ENCODE results near the gene SLC7A1.
"Not testable (repeated sequence)": the region's sequence is repeated elsewhere in the genome, so short reads cannot be mapped to it uniquely, and the experiment has no call there.

SLC7A1 gene

DNA sequence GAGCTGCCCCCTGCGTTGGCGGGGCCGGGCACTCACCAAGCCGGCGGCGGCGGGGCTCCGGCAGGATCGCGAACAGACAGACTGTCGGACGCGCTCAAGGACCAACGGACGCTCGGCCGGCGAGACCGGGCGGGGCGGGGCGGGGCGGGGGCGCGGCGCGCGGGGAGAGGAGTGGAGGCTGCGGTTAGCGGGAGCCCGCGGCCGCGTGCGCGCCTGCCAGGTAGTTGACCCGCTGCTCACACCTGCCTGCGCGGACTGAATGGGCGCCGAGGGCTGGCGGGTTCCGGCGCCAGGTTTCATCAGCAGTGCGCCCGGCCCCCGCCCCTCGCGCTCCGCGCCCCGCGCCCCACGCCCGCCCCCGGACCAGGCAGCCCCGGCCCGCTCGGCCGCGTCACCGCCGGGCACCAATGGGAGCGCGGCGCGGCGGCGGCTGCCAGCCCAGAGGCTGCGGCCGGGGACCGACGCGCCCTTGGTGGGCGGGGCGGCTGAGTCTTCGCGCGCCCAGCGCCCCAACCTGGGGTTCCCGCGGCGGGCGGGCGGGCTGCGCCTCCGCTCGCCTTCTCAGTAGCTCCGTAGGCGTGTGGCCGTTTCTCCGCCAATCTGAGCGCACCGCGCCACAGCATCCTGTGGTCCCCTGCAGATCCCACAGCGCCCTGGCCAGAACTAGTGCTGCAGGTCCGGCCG is at the start of gene SLC7A1:
Gene SLC7A1 (minus strand): TSS at position 309 of the 684 bp plus-strand sequence. CDS start 59,500 bp downstream, outside the sequence.
- DNase-seq: peak; percentile 79 to 83

DNA sequence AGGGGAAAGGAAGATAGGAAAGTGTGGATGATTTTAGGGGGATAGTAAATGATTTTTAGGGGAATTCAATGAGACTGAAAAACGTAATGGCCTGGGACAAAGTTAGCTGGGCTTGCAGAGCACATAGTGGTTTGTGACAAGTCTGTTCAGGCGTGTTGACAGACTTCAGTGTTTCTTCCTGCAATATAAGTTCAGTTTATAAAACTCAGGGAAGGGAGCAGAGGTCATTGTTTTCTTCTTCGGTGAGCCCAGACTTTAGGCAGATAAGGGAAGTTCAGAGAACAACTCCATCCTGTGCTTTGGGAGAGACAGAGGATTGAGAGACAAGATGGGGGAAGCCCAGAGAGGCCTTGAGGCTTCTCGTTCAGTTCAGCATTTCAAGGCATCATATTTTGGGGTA is 45.2 kb upstream of the SLC7A1 start:
- DNase-seq: no peak

DNA sequence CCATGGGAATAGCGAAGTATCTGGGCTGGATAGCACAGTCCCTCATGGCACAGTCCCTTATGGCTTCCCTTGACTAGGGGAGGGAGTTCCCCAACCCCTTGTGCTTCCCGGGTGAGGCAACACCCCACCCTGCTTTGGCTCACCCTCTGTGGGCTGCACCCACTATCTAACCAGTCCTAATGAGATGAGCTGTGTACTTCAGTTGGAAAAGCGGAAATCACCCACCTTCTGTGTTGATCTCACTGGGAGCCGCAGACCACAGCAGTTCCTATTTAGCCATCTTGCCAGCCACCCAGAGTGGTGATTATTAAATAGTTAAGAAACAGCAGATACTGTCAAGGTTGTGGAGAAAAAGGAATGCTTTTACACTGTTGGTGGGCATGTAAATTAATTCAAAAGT is 41.3 kb upstream of the SLC7A1 start:
- DNase-seq: not testable (repeated sequence)

- no peak for DNase-seq
Observed at GRCh38 chr13:29624997-29625396, 29.5 kb upstream of the SLC7A1 start.

DNA sequence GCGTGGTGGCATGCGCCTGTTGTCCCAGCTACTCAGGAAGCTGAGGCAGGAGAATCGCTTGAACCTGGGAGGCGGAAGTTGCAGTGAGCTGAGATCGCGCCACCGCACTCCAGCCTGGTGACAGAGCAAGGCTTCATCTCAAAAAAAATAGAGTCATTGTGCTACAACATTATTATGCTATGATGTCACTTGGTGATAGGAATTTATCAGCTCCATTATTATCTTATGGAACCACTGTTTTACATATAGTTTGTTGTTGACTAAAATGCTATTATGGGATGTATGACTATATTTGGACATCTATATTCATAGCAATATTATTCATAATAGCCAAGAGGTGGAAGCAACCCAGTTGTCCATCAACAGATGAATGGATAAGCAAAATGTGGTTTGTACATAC is 26.4 kb upstream of the SLC7A1 start:
- no peak for DNase-seq

DNA sequence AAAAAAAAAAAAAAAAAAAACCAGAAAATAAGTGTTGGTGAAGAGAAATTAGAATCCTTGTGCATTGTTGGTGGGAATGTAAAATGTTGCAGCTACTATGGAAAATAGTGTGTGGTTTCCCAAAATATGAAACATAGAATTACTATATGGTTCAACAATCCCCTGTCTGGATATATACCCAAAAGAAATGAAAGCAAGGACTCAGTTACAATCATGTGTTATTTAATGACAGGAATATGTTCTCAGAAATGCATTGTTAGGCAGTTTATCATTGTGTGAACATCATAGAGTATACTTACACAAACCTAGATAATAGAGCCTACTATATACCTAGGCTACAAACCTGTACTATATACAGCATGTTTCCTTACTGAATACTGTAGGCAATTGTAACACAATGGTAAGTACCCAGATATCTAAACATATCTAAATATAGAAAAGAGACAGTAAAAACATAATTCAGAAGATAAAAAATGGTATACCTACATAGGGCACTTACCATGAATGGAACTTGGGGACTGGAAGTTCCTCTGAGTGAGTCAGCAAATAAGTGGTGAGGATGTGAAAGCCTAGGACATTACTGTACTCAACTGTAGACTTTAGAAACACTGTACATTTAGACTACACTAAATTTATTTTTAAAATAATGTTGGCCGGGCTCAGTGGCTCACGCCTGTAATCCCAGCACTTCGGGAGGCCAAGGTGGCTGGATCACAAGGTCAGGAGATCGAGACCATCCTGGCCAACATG is 25.7 kb upstream of the SLC7A1 start:
- no peak for DNase-seq

DNA sequence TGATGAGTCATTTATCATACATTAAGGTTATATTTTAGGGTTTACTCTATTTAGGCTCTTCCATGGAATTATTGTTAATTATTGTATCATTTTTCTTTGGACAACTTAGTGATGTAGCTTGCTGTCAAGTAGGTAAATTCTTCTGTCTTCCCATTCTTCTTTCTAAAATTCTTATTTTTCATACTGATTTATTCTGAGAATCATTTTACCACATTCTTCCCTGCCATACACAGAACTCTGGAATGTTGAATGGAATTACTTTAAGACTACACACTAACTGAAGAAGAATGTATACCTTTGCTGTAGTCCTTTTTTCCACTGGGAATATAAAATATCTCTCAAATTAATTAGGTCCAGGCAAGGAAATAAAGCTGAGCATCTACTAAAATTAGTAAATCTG is 24.5 kb upstream of the SLC7A1 start:
- DNase-seq: no peak

GRCh38 chr13:29613101-29613500 is 17.6 kb upstream of the SLC7A1 start:
- DNase-seq: no peak

- DNase-seq: no peak
Observed at GRCh38 chr13:29607465-29607864, 12.0 kb upstream of the SLC7A1 start.

- no peak for DNase-seq
Observed at GRCh38 chr13:29605860-29606526, 10.5 kb upstream of the SLC7A1 start.

GRCh38 chr13:29598321-29598720 is 2.8 kb upstream of the SLC7A1 start:
- no peak for DNase-seq

DNA sequence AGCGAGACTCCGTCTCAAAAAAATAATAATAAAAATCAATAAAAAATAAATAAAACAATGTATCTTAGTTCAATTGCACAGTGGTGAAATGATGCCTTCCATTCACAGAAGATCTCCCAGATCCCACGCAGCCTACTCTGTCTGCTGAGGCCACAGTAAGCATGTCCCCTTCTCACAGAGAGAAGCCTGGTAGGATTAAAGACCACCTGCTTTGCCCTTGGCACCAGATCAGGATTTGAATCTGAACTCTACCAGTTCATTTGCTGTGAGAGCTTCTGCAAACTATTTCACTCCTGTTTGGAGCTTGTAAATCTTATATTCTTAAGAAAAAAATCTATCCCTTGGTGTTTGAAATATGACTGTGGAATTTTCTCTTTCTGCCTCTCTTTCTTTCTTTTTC is 2.2 kb upstream of the SLC7A1 start:
- no peak for DNase-seq

GRCh38 chr13:29597246-29597645 is 1.8 kb upstream of the SLC7A1 start:
- no peak for DNase-seq

DNA sequence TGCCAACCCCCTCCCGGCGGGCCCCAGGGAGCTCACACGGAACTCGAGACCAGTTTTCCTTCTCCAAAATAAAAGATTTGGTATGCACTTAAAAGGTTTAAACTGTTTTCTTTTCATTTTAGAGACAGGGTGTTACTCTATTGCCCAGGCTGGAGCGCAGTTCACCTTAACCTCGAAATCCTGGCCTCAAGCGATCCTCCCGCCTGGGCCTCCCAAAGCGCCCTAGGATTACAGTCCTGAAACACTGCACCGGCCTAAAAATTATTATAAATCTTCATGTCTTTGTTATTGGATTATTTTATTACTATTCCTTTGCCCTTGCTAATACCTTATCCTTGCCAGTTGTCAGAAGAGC is 553 bp upstream of the SLC7A1 start:
- no peak for DNase-seq

GRCh38 chr13:29594710-29595379 is 643 bp downstream of the SLC7A1 start:
- DNase-seq: peak; percentile 74 to 80

DNA sequence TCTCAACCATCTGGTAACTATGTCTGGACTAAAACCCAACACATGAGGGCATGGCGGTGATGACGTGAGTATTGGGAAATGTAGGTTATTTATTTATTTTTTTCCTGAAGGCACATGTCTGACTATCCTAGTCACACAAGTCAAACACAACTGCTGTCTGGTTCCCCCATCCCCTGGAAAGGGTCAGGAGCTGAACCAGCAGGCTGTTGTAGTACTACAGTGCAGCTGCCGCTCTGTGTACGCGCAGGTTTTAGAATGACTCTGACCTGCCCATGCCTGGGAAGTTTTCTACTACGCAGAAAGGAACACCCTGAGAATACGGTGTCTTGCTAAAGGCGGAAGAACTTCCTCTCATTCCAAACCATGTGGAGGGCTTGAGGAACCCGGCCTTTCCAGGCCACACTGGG is 1.2 kb downstream of the SLC7A1 start:
- peak; percentile 52 to 66 for DNase-seq

GRCh38 chr13:29593605-29594297 is 1.7 kb downstream of the SLC7A1 start:
- DNase-seq: no peak

DNA sequence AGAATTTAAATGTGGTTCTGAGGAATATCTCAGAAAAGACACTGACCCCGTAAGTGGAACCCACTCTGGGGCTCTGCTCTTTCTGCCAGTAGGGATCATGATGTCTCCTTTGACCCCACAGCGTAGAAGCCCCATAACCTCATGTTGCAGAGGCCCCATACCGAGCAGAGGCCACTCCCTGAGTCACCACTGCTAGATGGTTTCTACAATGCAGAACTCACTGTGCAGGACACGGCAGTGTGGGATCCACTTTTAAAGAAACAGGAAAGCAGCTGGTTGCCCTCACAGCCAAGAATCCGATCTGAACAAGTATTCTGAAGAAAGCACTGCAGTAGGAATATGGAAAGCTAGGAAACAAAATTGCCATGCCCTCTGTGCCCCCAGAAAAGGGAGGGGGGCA is 4.2 kb downstream of the SLC7A1 start:
- DNase-seq: no peak

DNA sequence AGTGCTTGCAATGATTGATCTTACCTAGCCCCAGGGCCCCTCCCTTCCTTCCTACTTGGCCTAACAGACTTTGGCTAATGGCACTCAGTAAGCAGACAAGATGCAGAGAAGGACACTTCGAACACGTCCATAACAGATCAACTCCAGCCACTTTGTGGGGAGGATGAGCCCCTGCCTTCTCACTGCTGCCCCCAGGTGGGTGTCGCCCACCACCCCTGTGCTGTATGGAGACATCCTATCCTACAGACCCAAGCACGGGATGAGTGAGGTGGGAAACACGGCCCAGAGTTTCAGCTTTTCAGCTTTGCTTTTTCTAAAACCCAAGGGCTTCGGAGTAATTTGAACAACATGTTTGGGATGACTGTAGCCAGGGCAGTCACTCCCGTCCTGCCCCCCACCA is 5.5 kb downstream of the SLC7A1 start:
- no peak for DNase-seq

GRCh38 chr13:29589234-29589633 is 6.3 kb downstream of the SLC7A1 start:
- DNase-seq: no peak

- no peak for DNase-seq
Observed at GRCh38 chr13:29587645-29588044, 7.8 kb downstream of the SLC7A1 start.

DNA sequence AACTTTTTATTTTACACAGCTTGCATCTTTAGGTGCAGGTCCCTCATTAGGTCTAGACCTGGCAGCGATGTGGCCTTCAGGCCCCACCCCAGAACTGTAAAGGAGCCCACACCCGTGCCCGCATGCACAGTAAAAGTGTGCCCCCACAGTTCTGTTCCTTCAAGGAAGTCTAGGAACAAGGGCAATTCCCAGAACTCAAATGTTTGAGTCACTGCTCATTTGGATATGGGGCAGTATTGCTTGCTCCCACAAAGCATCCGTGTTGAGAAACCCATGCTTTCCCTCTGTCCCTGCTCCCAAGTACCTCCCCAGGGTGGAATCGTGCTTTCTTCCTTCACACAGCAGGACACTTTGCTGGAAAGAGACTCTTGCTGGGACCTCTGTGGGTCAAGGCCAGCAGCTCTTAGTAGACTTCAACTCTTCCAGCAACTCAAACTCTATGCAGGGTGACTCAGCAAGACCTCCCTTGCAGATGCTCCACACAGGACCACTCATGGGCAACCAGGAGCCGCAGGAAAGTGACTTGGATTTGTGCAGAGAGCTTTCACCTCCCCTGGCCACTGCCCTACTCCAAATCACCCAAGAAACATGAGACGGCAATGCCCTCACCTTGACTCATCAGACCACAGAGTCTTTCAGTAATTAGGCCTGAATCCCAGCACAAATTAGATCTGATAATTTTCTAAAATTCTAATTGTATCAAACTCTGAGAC is 12.3 kb downstream of the SLC7A1 start:
- DNase-seq: no peak
